Progenitor cell of endocrine pancreas (in vitro differentiated cells): ENCODE results near the gene KLHL40. TPM values are rescaled to one million over a fixed set of nuclear protein-coding genes. Genes with fewer than 3 reads are reported as not detected.

Experiments
- DNase-seq: peaks from one replicate; pipeline ENCODE4 v3.0.0; 2021; ENCODE audit warnings: low spot score; ENCODE audit not compliant: unreplicated experiment
- H3K27ac Mint-ChIP-seq: 2 replicates; pipeline ENCODE4 v1.8.0; 2021; ENCODE audit warnings: mild to moderate bottlenecking, moderate library complexity, mixed read lengths
- H3K27me3 Mint-ChIP-seq: 2 replicates; pipeline ENCODE4 v1.8.0; 2021; ENCODE audit warnings: mixed read lengths
- H3K36me3 Mint-ChIP-seq: 2 replicates; pipeline ENCODE4 v1.8.0; 2022; ENCODE audit warnings: mixed read lengths; ENCODE audit not compliant: insufficient read depth
- H3K4me1 Mint-ChIP-seq: 2 replicates; pipeline ENCODE4 v1.8.0; 2021; ENCODE audit warnings: low read depth, mixed read lengths
- H3K4me3 Mint-ChIP-seq: 2 replicates; pipeline ENCODE4 v1.8.0; 2021; ENCODE audit warnings: low read depth, mild to moderate bottlenecking, moderate library complexity, mixed read lengths
- H3K9me3 Mint-ChIP-seq: 2 replicates; pipeline ENCODE4 v1.8.0; 2021; ENCODE audit warnings: low read depth, mixed read lengths
- CTCF ChIP-seq: fragments of 200-600 bp; sonication (generic); IDR thresholded peaks from one replicate; pipeline ENCODE4 v1.5.0; 2021; ENCODE audit warnings: antibody characterized with exemption, mild to moderate bottlenecking; ENCODE audit not compliant: unreplicated experiment
- total RNA-seq: library from RNA; stranded (reverse); gene quantifications from 2 replicates; pipeline ENCODE4 v1.2.1, GENCODE V29; 2021

The KLHL40 gene
- total RNA-seq, 1 donor from 2014 or later = not detected

- H3K4me3 Mint-ChIP-seq = no peak overlapping the region
- no peak for DNase-seq
- H3K27me3 Mint-ChIP-seq = peaks cover 10% of the 10 kb centered on the region
- no peak for TF ChIP-seq CTCF
- H3K9me3 Mint-ChIP-seq = peaks cover 16% of the 10 kb centered on the region
- no peaks in the 10 kb centered on the region for H3K4me1 Mint-ChIP-seq
- H3K27ac Mint-ChIP-seq = no peak overlapping the region
- H3K36me3 Mint-ChIP-seq = no peaks in the 10 kb centered on the region
These were observed 12.3 kb upstream of the KLHL40 start for GRCh38 chr3:42673082-42673481.

- Mint-ChIP-seq H3K9me3 (peaks cover 16% of the 10 kb centered on the region), H3K4me1 (no peaks in the 10 kb centered on the region), H3K4me3 (no peak overlapping the region), H3K27ac (no peak overlapping the region), H3K27me3 (peaks cover 8% of the 10 kb centered on the region), H3K36me3 (no peaks in the 10 kb centered on the region)
- TF ChIP-seq CTCF = no peak
- no peak for DNase-seq
These were observed 11.2 kb upstream of the KLHL40 start for GRCh38 chr3:42674146-42674545.

- Mint-ChIP-seq H3K4me1 (no peaks in the 10 kb centered on the region), H3K27ac (no peak overlapping the region), H3K4me3 (no peak overlapping the region), H3K27me3 (peaks cover 5% of the 10 kb centered on the region), H3K9me3 (peaks cover 16% of the 10 kb centered on the region), H3K36me3 (no peaks in the 10 kb centered on the region)
- TF ChIP-seq CTCF = no peak
- no peak for DNase-seq
These were observed 9.4 kb upstream of the KLHL40 start for GRCh38 chr3:42675909-42676308.

GRCh38 chr3:42678447-42678846 is 6.9 kb upstream of the KLHL40 start:
- Mint-ChIP-seq H3K27me3 (peaks cover 10% of the 10 kb centered on the region), H3K9me3 (peaks cover 16% of the 10 kb centered on the region), H3K36me3 (no peaks in the 10 kb centered on the region), H3K4me1 (no peaks in the 10 kb centered on the region), H3K27ac (no peak overlapping the region), H3K4me3 (no peak overlapping the region)
- DNase-seq = no peak
- no peak for TF ChIP-seq CTCF

GRCh38 chr3:42680271-42680670 is 5.1 kb upstream of the KLHL40 start:
- H3K27me3 Mint-ChIP-seq = peaks cover 7% of the 10 kb centered on the region
- H3K4me1 Mint-ChIP-seq = no peaks in the 10 kb centered on the region
- DNase-seq = no peak
- H3K9me3 Mint-ChIP-seq = peaks cover 16% of the 10 kb centered on the region
- H3K27ac Mint-ChIP-seq = no peak overlapping the region
- no peak for TF ChIP-seq CTCF
- no peak overlapping the region for H3K4me3 Mint-ChIP-seq
- H3K36me3 Mint-ChIP-seq = no peaks in the 10 kb centered on the region
